IPS-15b (cell line): ENCODE measurements around the gene HIPK3.

ENCODE experiments used
- H3K27me3 ChIP-seq: one replicate; pipeline ENCODE4 v1.6.1; 2013; ENCODE audit warnings: low read length; ENCODE audit not compliant: control insufficient read depth, insufficient read depth
- H3K36me3 ChIP-seq: one replicate; pipeline ENCODE4 v1.6.1; 2013; ENCODE audit warnings: low read length; ENCODE audit not compliant: control insufficient read depth, insufficient read depth
- H3K4me1 ChIP-seq: one replicate; pipeline ENCODE4 v1.6.1; 2013; ENCODE audit warnings: mild to moderate bottlenecking, low read length; ENCODE audit not compliant: control insufficient read depth, insufficient read depth
- H3K4me3 ChIP-seq: one replicate; pipeline ENCODE4 v1.5.1; 2013; ENCODE audit warnings: low read depth, low read length
- H3K9ac ChIP-seq: one replicate; pipeline ENCODE4 v1.6.1; 2013; ENCODE audit warnings: low read depth, mild to moderate bottlenecking, low read length
- H3K9me3 ChIP-seq: one replicate; pipeline ENCODE4 v1.6.1; 2013; ENCODE audit warnings: mild to moderate bottlenecking, low read length; ENCODE audit not compliant: control insufficient read depth, insufficient read depth

Gene HIPK3

GRCh38 chr11:33388793-33389525 is 131.8 kb downstream of the HIPK3 start:
- Histone ChIP-seq H3K4me1 (no peaks in the 10 kb centered on the region), H3K36me3 (no peaks in the 10 kb centered on the region), H3K9me3 (peaks cover 3% of the 10 kb centered on the region), H3K27me3 (no peaks in the 10 kb centered on the region), H3K4me3 (no peak overlapping the region), H3K9ac (no peak overlapping the region)

DNA sequence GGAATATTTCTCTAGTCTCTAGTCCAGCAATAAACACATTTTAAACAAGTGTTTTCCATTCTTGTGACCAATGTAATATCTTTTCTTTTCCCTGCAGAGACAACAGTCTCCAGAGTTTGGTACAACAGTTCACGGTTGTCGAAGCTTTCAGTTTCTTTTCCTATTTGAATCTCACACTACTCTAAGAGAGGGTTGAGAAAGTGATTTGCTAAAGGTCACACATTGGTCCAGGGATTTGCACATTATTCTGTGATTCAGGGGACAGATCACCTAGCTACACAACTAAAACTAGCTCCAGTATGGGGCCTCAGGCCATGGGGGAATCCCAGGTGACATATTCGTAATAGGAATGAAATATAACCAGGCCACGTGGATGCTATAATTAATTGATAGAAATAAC is 132.5 kb downstream of the HIPK3 start:
- peaks cover 3% of the 10 kb centered on the region for H3K9me3 ChIP-seq
- no peak overlapping the region for H3K4me3 ChIP-seq
- no peak overlapping the region for H3K9ac ChIP-seq
- no peaks in the 10 kb centered on the region for H3K36me3 ChIP-seq
- H3K4me1 ChIP-seq: no peaks in the 10 kb centered on the region
- no peaks in the 10 kb centered on the region for H3K27me3 ChIP-seq

- no peaks in the 10 kb centered on the region for H3K36me3 ChIP-seq
- no peak overlapping the region for H3K9ac ChIP-seq
- no peaks in the 10 kb centered on the region for H3K9me3 ChIP-seq
- no peak overlapping the region for H3K4me3 ChIP-seq
- H3K27me3 ChIP-seq: no peaks in the 10 kb centered on the region
- no peaks in the 10 kb centered on the region for H3K4me1 ChIP-seq
These were observed 134.0 kb downstream of the HIPK3 start for GRCh38 chr11:33390944-33391892.

DNA sequence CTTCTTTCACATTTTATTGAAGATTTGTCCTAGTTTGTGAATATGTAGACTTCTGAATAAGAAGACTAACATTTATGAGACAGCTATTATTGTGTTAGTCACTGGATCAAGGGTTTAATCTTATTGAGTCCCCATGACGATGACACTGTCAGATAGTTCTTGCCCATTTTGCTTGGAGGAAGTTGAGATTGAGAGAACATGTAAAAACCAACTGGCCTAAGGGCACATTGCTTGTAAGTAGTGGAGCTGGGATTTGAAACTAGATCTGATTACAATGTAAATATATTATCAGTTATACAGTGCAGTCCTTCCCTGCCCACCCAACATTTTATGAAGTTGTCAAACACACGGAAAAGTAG is 134.7 kb downstream of the HIPK3 start:
- Histone ChIP-seq H3K9ac (no peak overlapping the region), H3K4me1 (no peaks in the 10 kb centered on the region), H3K36me3 (no peaks in the 10 kb centered on the region), H3K27me3 (no peaks in the 10 kb centered on the region), H3K9me3 (no peaks in the 10 kb centered on the region), H3K4me3 (no peak overlapping the region)

DNA sequence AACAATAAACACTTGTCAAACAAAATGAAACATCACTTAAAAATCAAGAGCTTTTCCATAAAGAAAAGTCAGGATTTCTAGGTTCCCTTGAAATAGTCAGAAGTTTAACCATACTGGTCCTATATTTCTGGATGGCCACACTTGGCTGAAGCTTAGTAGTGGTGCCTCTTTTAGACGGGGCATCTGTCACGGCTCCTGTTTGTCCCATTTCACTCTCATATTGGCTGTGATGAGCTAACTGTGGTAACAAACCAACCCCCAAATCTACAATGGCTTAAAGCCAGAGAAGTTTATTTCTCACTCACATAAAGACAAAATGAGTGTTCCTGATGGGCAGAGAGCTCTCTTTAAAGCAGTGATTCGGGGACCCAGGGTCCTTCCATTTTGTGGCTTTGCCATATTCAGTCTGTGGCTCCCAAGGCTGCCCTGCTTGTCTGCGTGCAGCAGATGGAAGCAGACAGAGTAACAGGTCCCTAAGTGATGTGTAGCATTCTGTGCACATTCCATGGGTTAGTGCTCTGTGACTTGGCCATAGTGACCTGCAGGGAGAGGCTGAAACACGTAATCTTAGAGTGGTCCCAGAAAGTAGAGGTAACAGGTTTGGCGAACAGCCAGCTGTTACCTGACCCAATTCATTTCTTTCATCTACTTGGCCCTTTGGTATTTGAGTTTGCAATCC is 137.4 kb downstream of the HIPK3 start:
- Histone ChIP-seq H3K9ac (no peak overlapping the region), H3K4me1 (no peaks in the 10 kb centered on the region), H3K4me3 (no peak overlapping the region), H3K9me3 (no peaks in the 10 kb centered on the region), H3K36me3 (no peaks in the 10 kb centered on the region), H3K27me3 (no peaks in the 10 kb centered on the region)

GRCh38 chr11:33396361-33396760 is 139.2 kb downstream of the HIPK3 start:
- Histone ChIP-seq H3K4me3 (no peak overlapping the region), H3K27me3 (no peaks in the 10 kb centered on the region), H3K9me3 (no peaks in the 10 kb centered on the region), H3K36me3 (no peaks in the 10 kb centered on the region), H3K4me1 (no peaks in the 10 kb centered on the region), H3K9ac (no peak overlapping the region)

GRCh38 chr11:33399421-33399820 is 142.2 kb downstream of the HIPK3 start:
- Histone ChIP-seq H3K4me3 (no peak overlapping the region), H3K9ac (no peak overlapping the region), H3K4me1 (no peaks in the 10 kb centered on the region), H3K36me3 (no peaks in the 10 kb centered on the region), H3K27me3 (no peaks in the 10 kb centered on the region), H3K9me3 (no peaks in the 10 kb centered on the region)

GRCh38 chr11:33402066-33402465 is 144.9 kb downstream of the HIPK3 start:
- Histone ChIP-seq H3K4me3 (no peak overlapping the region), H3K9ac (no peak overlapping the region), H3K27me3 (no peaks in the 10 kb centered on the region), H3K4me1 (no peaks in the 10 kb centered on the region), H3K9me3 (no peaks in the 10 kb centered on the region), H3K36me3 (no peaks in the 10 kb centered on the region)

GRCh38 chr11:33403344-33403743 is 146.2 kb downstream of the HIPK3 start:
- Histone ChIP-seq H3K4me3 (no peak overlapping the region), H3K4me1 (no peaks in the 10 kb centered on the region), H3K36me3 (no peaks in the 10 kb centered on the region), H3K9me3 (no peaks in the 10 kb centered on the region), H3K9ac (no peak overlapping the region), H3K27me3 (no peaks in the 10 kb centered on the region)

DNA sequence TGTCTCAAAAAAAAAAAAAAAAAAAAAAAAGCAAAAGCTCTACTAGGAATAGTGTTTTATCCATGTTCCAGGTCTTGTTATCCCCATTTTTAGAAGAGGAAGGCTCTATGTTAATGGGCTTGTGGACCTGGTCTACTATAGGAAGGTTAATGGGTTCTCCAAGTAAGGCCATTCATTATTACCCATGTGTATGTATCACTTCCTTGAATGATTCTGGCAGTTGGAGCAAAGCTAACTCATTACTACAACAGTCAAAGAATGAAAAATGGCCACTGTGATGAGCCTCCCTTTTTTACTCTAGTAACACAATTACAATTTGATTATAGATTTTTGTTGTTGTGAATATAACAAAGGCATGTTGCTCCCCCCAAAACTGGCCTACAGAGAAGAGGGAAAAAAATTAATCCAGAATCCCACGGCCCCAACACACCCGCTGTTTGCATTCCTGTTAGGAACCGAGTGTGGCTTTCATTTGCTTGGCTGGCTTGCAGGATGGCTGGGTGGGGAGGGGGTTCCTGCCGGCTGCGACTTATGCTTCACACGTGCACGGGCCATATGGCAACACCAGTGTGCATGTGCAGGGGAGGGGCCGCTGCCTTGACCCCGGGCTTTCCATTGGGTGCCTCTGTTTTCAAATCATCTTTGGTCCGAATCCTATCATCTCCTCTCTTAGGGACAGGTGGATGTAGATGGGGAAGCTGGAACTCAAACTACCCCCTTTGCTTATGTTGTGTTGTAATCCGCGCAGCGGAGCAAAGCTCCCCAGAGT is 148.8 kb downstream of the HIPK3 start:
- H3K4me3 ChIP-seq: no peak overlapping the region
- H3K9me3 ChIP-seq: no peaks in the 10 kb centered on the region
- no peaks in the 10 kb centered on the region for H3K27me3 ChIP-seq
- no peaks in the 10 kb centered on the region for H3K4me1 ChIP-seq
- H3K36me3 ChIP-seq: no peaks in the 10 kb centered on the region
- H3K9ac ChIP-seq: no peak overlapping the region
